Fibroblast of pulmonary artery (primary cell): ENCODE results near the gene PRODH2.

Source experiments
- DNase-seq: peaks from one replicate; pipeline ENCODE4 v3.0.0-alpha.2; 2010; ENCODE audit warnings: low read depth
- H3K4me3 ChIP-seq: replicated peaks from 2 replicates; pipeline ENCODE4 v1.5.1; 2011; ENCODE audit warnings: low read depth, mild to moderate bottlenecking, control low read depth, low read length, moderate library complexity
- CTCF ChIP-seq: IDR thresholded peaks from 2 replicates; pipeline ENCODE4 v1.5.1; 2011; ENCODE audit warnings: mild to moderate bottlenecking, control low read depth, low read length, inconsistent platforms; ENCODE audit errors: missing control alignments

PRODH2 gene

DNA sequence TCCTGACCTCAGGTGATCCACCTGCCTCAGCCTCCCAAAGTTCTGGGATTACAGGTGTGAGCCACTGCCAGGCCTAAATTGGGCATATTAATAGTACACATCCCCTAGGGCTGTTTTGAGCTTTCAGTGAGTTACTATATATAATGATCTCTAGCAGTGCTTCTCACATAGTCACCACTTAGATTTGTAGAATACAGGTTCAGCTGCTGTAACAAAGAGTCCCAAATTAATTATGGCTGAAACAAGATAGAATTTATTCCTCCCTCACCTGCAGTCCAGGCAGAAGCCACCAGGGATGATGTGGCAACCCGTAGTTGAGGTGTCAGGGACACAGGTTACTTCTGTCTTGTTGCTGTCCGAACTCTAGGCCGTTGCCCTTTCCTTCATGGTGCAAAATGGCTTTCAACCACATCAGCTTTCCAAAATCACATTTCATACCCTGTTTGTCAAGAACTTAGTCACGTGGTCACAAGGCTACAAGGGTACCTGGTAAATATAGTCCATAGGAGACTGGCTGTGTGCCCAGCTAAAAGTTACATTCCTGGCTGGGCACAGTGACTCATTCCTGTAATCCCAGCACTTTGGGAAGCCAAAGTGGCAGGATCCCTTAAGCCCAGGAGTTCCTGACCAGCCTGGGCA, 51.8 kb downstream of the PRODH2 start:
- DNase-seq: no peak
- no peak for TF ChIP-seq CTCF
- no peak overlapping the region for H3K4me3 ChIP-seq

- no peak for DNase-seq
- no peak overlapping the region for H3K4me3 ChIP-seq
- no peak for TF ChIP-seq CTCF
Measured at GRCh38 chr19:35759697-35760096, 52.9 kb downstream of the PRODH2 start.

DNA sequence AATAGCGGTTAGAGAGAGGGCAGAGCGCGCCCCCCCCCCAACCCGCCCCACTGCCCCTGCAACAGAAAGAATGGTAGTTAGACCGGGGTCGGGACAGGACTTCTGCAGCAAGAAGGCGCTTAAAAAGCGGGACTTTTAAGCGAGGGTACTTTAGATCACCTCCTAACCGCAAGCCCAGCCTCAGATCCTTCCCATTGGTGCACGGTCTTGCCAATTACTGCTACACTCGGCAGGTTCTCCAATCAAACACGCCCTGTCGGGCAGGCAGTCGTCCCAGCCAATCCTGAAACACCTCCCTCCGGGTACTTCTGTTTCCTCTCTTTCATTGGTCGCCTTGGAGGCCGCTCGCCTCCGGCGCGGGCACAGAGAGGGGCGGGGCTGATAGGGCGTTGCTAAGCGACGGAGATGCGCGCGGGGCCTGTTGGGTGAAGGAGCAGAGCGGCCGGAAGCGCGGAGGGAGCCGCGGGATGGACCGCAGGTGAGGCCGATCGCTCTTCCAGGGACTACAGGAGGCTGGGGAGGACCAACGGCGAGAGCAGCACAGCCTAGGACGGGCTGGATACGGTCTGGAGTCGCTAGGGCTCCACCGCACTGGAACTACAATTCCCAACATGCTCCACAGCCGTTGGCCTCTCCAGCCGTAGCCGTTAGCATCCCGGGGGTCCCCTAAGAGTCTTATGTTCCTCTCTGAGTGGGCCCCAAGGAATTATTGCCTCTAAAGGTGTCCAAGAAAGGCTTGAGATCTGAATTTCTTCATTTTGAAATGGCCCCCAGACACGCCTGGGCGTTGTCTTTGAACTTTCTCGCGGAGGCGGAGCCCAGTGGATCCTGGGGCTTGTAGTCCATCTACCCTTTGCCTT, 54.7 kb downstream of the PRODH2 start, which contains the start of gene PROSER3:
Gene PROSER3 (plus strand): TSS at position 428 of the 860 bp plus-strand sequence. CDS start 40 bp downstream, at position 468.
- peak within 1 kb of the TSS; percentile 99 for H3K4me3 ChIP-seq
- TF ChIP-seq CTCF: no peak

DNA sequence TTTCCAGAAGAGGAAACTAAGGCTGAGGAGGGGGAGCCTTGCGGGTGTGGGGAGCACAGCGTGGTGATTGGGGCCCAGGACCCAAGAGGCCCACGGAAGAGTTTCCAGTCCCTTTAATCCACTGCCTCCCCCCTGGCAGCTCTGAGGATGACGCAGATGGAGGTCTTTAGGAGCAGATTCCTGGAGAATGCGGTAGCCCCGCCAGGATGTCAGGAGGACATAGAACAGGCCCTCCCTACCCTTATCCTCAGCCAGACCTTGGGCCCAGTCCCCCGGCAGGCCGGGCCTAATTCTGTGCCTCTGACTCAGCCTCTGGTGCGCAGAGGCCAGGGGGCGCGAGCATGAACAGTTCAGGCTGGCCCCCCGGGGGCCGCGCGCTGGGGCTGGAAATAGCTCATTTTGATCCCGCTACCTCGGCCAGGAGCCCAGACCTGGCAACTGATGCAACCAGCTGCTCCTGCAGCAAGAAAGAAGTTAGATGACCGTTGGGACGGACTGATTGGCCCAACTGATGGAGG, 55.4 kb downstream of the PRODH2 start:
- no peak for TF ChIP-seq CTCF
- H3K4me3 ChIP-seq: peak overlapping the region; percentile 59
- DNase-seq: peak; percentile 95

More for the DNA sequence above, 54.7 kb downstream of the PRODH2 start, which contains the start of gene PROSER3:
- peak; percentile 100 for DNase-seq

GRCh38 chr19:35756377-35757230, 56.0 kb downstream of the PRODH2 start, which contains the start of gene HSPB6:
HSPB6 (minus strand) TSS chr19:35757029; CDS start chr19:35757008, 21 bp downstream.
- peak within 1 kb of the TSS; percentile 59 for H3K4me3 ChIP-seq
- no peak for TF ChIP-seq CTCF
- DNase-seq: peak; percentile 82
